H1 (cell line): ENCODE measurements around the gene TWIST1. TPM values are rescaled to one million over a fixed set of nuclear protein-coding genes. Genes with fewer than 3 reads are reported as not detected.

Experiments used
- CTCF ChIA-PET: fragments of 300-600 bp; sonication (Branson Sonifier 250); formaldehyde crosslinking; loops from one replicate; lab custom pipeline; 2021; ENCODE audit not compliant: partially characterized antibody; lab: Charles Lee
- POLR2A ChIA-PET: fragments of 300-600 bp; sonication (Branson Sonifier 250); formaldehyde crosslinking; loops from one replicate; lab custom pipeline; 2021; ENCODE audit warnings: inconsistent platforms; ENCODE audit not compliant: partially characterized antibody; lab: Charles Lee
- DNase-seq, 2 experiments: peaks; one replicate each; pipeline versions ENCODE4 v3.0.0 to v3.0.0-alpha.2; 2010 to 2022; ENCODE audit warnings: low spot score in 2 of 2, low read depth in 1 of 2, mixed read lengths in 1 of 2
- FAIRE-seq: peaks from 2 replicates; lab custom pipeline; 2011; peaks lifted over from hg19 to GRCh38; lab: Jason Lieb, UNC
- H2AFZ ChIP-seq: 2 replicates; pipeline ENCODE4 v1.8.1; 2012; ENCODE audit warnings: low read length, inconsistent platforms
- H2AK5ac ChIP-seq: 2 replicates; pipeline ENCODE4 v1.6.1; 2013; ENCODE audit warnings: low read depth, low read length
- H2BK120ac ChIP-seq: replicated peaks from 2 replicates; pipeline ENCODE3; 2013; ENCODE audit warnings: low read depth, low read length, inconsistent platforms
- H2BK12ac ChIP-seq: 2 replicates; pipeline ENCODE4 v1.6.1; 2013; ENCODE audit warnings: low read depth, low read length
- H2BK15ac ChIP-seq: 2 replicates; pipeline ENCODE4 v1.6.1; 2013; ENCODE audit warnings: low read length
- H2BK20ac ChIP-seq: 2 replicates; pipeline ENCODE4 v1.6.1; 2013; ENCODE audit warnings: low read length
- H2BK5ac ChIP-seq: 2 replicates; pipeline ENCODE4 v1.6.1; 2013; ENCODE audit warnings: low read depth, low read length
- H3K14ac ChIP-seq: 2 replicates; pipeline ENCODE4 v1.6.1; 2013; ENCODE audit warnings: inconsistent platforms; ENCODE audit not compliant: insufficient read length
- H3K18ac ChIP-seq: 2 replicates; pipeline ENCODE4 v1.6.1; 2013; ENCODE audit warnings: low read length; ENCODE audit errors: extremely low read depth
- H3K23ac ChIP-seq: 2 replicates; pipeline ENCODE4 v1.6.1; 2013; ENCODE audit warnings: inconsistent platforms; ENCODE audit not compliant: insufficient read length
- H3K23me2 ChIP-seq: 2 replicates; pipeline ENCODE4 v1.6.1; 2013; ENCODE audit warnings: low read depth, low read length
- H3K27ac ChIP-seq: 2 replicates; pipeline ENCODE4 v1.6.1; 2011; ENCODE audit warnings: low read depth, low read length, inconsistent platforms
- H3K27me3 ChIP-seq, 4 experiments: replicated peaks in 1 of 4; 1 replicate in 1 of 4; 2 replicates in 3 of 4; pipeline versions ENCODE4 v1.6.1 to v1.8.1; 2011 to 2013; ENCODE audit warnings: low read length in 3 of 4, mild to moderate bottlenecking in 3 of 4, inconsistent platforms in 2 of 4, mixed read lengths in 2 of 4, moderate library complexity in 1 of 4; ENCODE audit not compliant: control insufficient read depth in 3 of 4, insufficient read depth in 3 of 4; ENCODE audit errors: extremely low read depth in 1 of 4
- H3K36me3 ChIP-seq, 4 experiments: 2 replicates each; pipeline versions ENCODE4 v1.6.1 to v1.8.1; 2011 to 2013; ENCODE audit warnings: mild to moderate bottlenecking in 4 of 4, low read length in 3 of 4, moderate library complexity in 2 of 4, control low read depth in 1 of 4, inconsistent platforms in 1 of 4; ENCODE audit not compliant: insufficient read depth in 4 of 4, control insufficient read depth in 2 of 4
- H3K4ac ChIP-seq: replicated peaks from 2 replicates; pipeline ENCODE3; 2013; ENCODE audit warnings: low read length, low read depth, mixed read lengths, inconsistent platforms; ENCODE audit not compliant: insufficient read length
- H3K4me1 ChIP-seq, 4 experiments: replicated peaks in 1 of 4; 1 replicate in 1 of 4; 2 replicates in 3 of 4; pipeline versions ENCODE4 v1.6.1 to v1.8.1; 2011 to 2013; ENCODE audit warnings: low read length in 3 of 4, inconsistent platforms in 2 of 4, mixed read lengths in 1 of 4; ENCODE audit not compliant: insufficient read depth in 4 of 4, control insufficient read depth in 3 of 4
- H3K4me2 ChIP-seq, 2 experiments: 2 replicates each; pipeline versions ENCODE4 v1.6.1 to v1.8.1; 2011 to 2013; ENCODE audit warnings: low read depth in 2 of 2, low read length in 2 of 2, control low read depth in 1 of 2, inconsistent platforms in 1 of 2, mild to moderate bottlenecking in 1 of 2; ENCODE audit not compliant: insufficient read depth in 1 of 2
- H3K4me3 ChIP-seq, 4 experiments: fragments of 200-600, 300-600 bp in 1 of 4; sonication (generic), shearing (Covaris generic), sonication (Bioruptor Twin) in 1 of 4; 2 replicates each; pipeline versions ENCODE4 v1.5.1 to v1.8.1; 2011 to 2016; ENCODE audit warnings: low read length in 4 of 4, low read depth in 3 of 4, control low read depth in 2 of 4, inconsistent platforms in 2 of 4, mild to moderate bottlenecking in 2 of 4, mixed read lengths in 1 of 4, moderate library complexity in 1 of 4; ENCODE audit not compliant: insufficient read depth in 2 of 4; ENCODE audit errors: extremely low read depth in 1 of 4
- H3K56ac ChIP-seq: replicated peaks from 2 replicates; pipeline ENCODE3; 2013; ENCODE audit warnings: low read depth, mild to moderate bottlenecking, mixed read lengths, low read length, inconsistent platforms; ENCODE audit not compliant: insufficient read length
- H3K79me1 ChIP-seq: 2 replicates; pipeline ENCODE4 v1.6.1; 2013; ENCODE audit warnings: low read depth, low read length, control low read depth
- H3K79me2 ChIP-seq, 2 experiments: 2 replicates each; pipeline versions ENCODE4 v1.6.1 to v1.8.1; 2012 to 2013; ENCODE audit warnings: low read length in 2 of 2, mild to moderate bottlenecking in 2 of 2, inconsistent platforms in 1 of 2; ENCODE audit not compliant: insufficient read depth in 2 of 2, control insufficient read depth in 1 of 2
- H3K9ac ChIP-seq, 4 experiments: replicated peaks in 1 of 4; 1 replicate in 1 of 4; 2 replicates in 3 of 4; pipeline versions ENCODE4 v1.6.1 to v1.8.1; 2011 to 2013; ENCODE audit warnings: low read depth in 3 of 4, low read length in 3 of 4, control low read depth in 2 of 4, mild to moderate bottlenecking in 2 of 4, moderate library complexity in 2 of 4, inconsistent platforms in 1 of 4; ENCODE audit errors: extremely low read depth in 1 of 4
- H3K9me3 ChIP-seq, 2 experiments: 2 replicates each; pipeline versions ENCODE4 v1.6.1 to v1.8.1; 2012 to 2013; ENCODE audit warnings: mild to moderate bottlenecking in 2 of 2, moderate library complexity in 2 of 2, control low read depth in 1 of 2, inconsistent platforms in 1 of 2, low read depth in 1 of 2, low read length in 1 of 2, mixed read lengths in 1 of 2; ENCODE audit not compliant: insufficient read depth in 2 of 2
- H4K20me1 ChIP-seq, 2 experiments: replicated peaks in 1 of 2; 2 replicates each; pipeline versions ENCODE3 to v1.8.1; 2011 to 2013; ENCODE audit warnings: inconsistent platforms in 2 of 2, low read length in 2 of 2, mild to moderate bottlenecking in 1 of 2; ENCODE audit not compliant: insufficient read depth in 2 of 2, control insufficient read depth in 1 of 2
- H4K5ac ChIP-seq: 2 replicates; pipeline ENCODE4 v1.6.1; 2013; ENCODE audit warnings: low read length, low read depth, mixed read lengths, inconsistent platforms; ENCODE audit not compliant: insufficient read length
- H4K8ac ChIP-seq: 2 replicates; pipeline ENCODE4 v1.8.0; 2013; ENCODE audit warnings: mild to moderate bottlenecking, moderate library complexity, low read length, inconsistent platforms; ENCODE audit not compliant: insufficient read depth; ENCODE audit errors: extremely low read depth
- H4K91ac ChIP-seq: replicated peaks from 2 replicates; pipeline ENCODE3; 2013; ENCODE audit warnings: low read length, mixed read lengths, inconsistent platforms; ENCODE audit not compliant: insufficient read length
- ASH2L ChIP-seq: fragments of 200-600, 300-600 bp; sonication (generic); IDR thresholded peaks from one replicate; pipeline ENCODE4 v1.7.1; 2017; ENCODE audit warnings: low read length
- BRCA1 ChIP-seq: IDR thresholded peaks from 2 replicates; pipeline ENCODE4 v1.6.1; 2012; ENCODE audit warnings: low read depth, low read length, improper control_type of control experiment
- CBX5 ChIP-seq: fragments of 300-800, 300-1000 bp; sonication (generic); IDR thresholded peaks from 2 replicates; pipeline ENCODE4 v1.7.1; 2016; ENCODE audit warnings: antibody characterized with exemption, low read length, low read depth
- CREB1 ChIP-seq: IDR thresholded peaks from 2 replicates; pipeline ENCODE4 v1.6.1; 2012; ENCODE audit warnings: inconsistent platforms
- CTCF ChIP-seq, 3 experiments: IDR thresholded peaks; 1 replicate in 2 of 3; 2 replicates in 1 of 3; pipeline versions ENCODE4 v1.5.1 to v1.6.1; 2011; ENCODE audit warnings: low read length in 3 of 3, mild to moderate bottlenecking in 3 of 3, inconsistent platforms in 2 of 3, low read depth in 1 of 3, moderate library complexity in 1 of 3; ENCODE audit not compliant: insufficient read depth in 1 of 3; ENCODE audit errors: control extremely low read depth in 1 of 3
- NRF1 ChIP-seq: IDR thresholded peaks from 2 replicates; pipeline ENCODE4 v1.6.1; 2011; ENCODE audit warnings: mild to moderate bottlenecking, low read depth, low read length, improper control_type of control experiment
- RAD21 ChIP-seq, 2 experiments: IDR thresholded peaks in 1 of 2; conservative IDR thresholded peaks in 1 of 2; 2 replicates each; pipeline ENCODE4 v1.6.1; 2011; ENCODE audit warnings: low read depth in 2 of 2, low read length in 2 of 2, improper control_type of control experiment in 1 of 2, inconsistent platforms in 1 of 2, mild to moderate bottlenecking in 1 of 2, moderate library complexity in 1 of 2
- RNF2 ChIP-seq: fragments of 200-900, 300-1000 bp; sonication (generic); IDR thresholded peaks from 2 replicates; pipeline ENCODE4 v1.7.1; 2016; ENCODE audit warnings: borderline replicate concordance, low read depth, mild to moderate bottlenecking, antibody characterized with exemption, low read length; ENCODE audit not compliant: poor library complexity, severe bottlenecking; ENCODE audit errors: missing control alignments
- ZNF274 ChIP-seq: IDR thresholded peaks from 2 replicates; pipeline ENCODE4 v1.7.0; 2012; ENCODE audit warnings: low read length, borderline replicate concordance; ENCODE audit errors: extremely low read depth
- WGBS, 2 experiments: shearing (Covaris generic) in 1 of 2; methylation state at CpG; one replicate each; pipeline versions ENCODE4 v1.1.6 to v1.1.7; 2013 to 2015; ENCODE audit warnings: low lambda C conversion rate in 2 of 2, mixed read lengths in 2 of 2, inconsistent platforms in 1 of 2, low coverage in 1 of 2, missing lambda C conversion rate in 1 of 2; ENCODE audit not compliant: insufficient replicate concordance in 2 of 2, insufficient coverage in 1 of 2, insufficient read length in 1 of 2; ENCODE audit errors: extremely low coverage in 1 of 2, missing lambda C conversion rate in 1 of 2; 5-methylcytosine and 5-hydroxymethylcytosine counted together
- polyA plus RNA-seq, 7 experiments: library from polyadenylated mRNA; depleted of rRNA in 3 of 7; stranded (reverse) in 5 of 7; unstranded in 2 of 7; fragments of >200 nt in 5 of 7; fragments of 200-250 nt in 2 of 7; gene quantifications; 1 replicate in 5 of 7; 2 replicates in 1 of 7; 4 replicates in 1 of 7; pipeline versions ENCODE4 v1.2.1 to v1.2.3, GENCODE V29; 2011 to 2013; ENCODE audit warnings: missing spikeins in 2 of 7, mixed read lengths in 2 of 7
- total RNA-seq: library from RNA; stranded (reverse); fragmentation: NEBNext Ultra II Directional; extraction: Animal tissue kit (Norgen Biotek cat#: 25700); gene quantifications from 2 replicates; pipeline ENCODE4 v1.2.1, GENCODE V29; 2021
- TF ChIP-seq, protein P1 (sequence below): IDR thresholded peaks from 2 replicates; pipeline ENCODE4 v1.6.1; 2012; ENCODE audit warnings: inconsistent platforms

The TWIST1 gene
- total and polyA plus RNA-seq, 2 of the 8 experiments (the other 6 are each of a cell fraction or from before 2014, with no cell fraction given): 0.29 to 0.52 TPM

- POLR2A ChIA-PET: no interaction called here
- H4K20me1 ChIP-seq: no peaks in the 10 kb centered on the region
- FAIRE-seq: peak; percentile 32
These were observed 47.6 kb downstream of the TWIST1 start for GRCh38 chr7:19069842-19070241.

More at GRCh38 chr7:19069842-19070241, 47.6 kb downstream of the TWIST1 start:
- H2BK120ac ChIP-seq: no peak overlapping the region
- H2AFZ ChIP-seq: no peak overlapping the region
- no peak overlapping the region for H2BK15ac ChIP-seq
- H4K91ac ChIP-seq: no peak overlapping the region
- H3K27ac ChIP-seq: no peak overlapping the region
- H3K23ac ChIP-seq: no peak overlapping the region
- H3K9ac ChIP-seq: no peak overlapping the region
- H2AK5ac ChIP-seq: no peak overlapping the region
- no peak overlapping the region for H4K8ac ChIP-seq
- H4K5ac ChIP-seq: no peak overlapping the region
- no peak overlapping the region for H3K18ac ChIP-seq
- no peak overlapping the region for H2BK20ac ChIP-seq
- TF ChIP-seq ASH2L (no peak), CTCF (IDR thresholded peaks at IDR 0.05; ENCODE audit: control extremely low read depth in 1 of 3, insufficient read depth in 1 of 3, low read depth in 1 of 3, low read length in 3 of 3) (peak in 2 of 3 experiments; percentile 34 to 39; a peak in 2 of 4 replicates), RAD21 (IDR thresholded peaks at IDR 0.05 in 1 of 2, conservative IDR thresholded peaks at IDR 0.05 in 1 of 2; ENCODE audit: low read depth in 2 of 2, low read length in 2 of 2) (peak; percentile 59 to 64), CBX5 (no peak), CREB1 (no peak), RNF2 (no peak), NRF1 (no peak), BRCA1 (no peak), ZNF274 (no peak)
- TF ChIP-seq, protein P1, sequence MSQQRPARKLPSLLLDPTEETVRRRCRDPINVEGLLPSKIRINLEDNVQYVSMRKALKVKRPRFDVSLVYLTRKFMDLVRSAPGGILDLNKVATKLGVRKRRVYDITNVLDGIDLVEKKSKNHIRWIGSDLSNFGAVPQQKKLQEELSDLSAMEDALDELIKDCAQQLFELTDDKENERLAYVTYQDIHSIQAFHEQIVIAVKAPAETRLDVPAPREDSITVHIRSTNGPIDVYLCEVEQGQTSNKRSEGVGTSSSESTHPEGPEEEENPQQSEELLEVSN: no peak
- no peaks in the 10 kb centered on the region for H3K27me3 ChIP-seq
- CTCF ChIA-PET: interaction anchor here (0.8 to 3.3 kb wide), 20 partner anchors 9 to 480 kb away, joined by 3 to 23 read pairs (median 4); no protein-coding TSS in a partner anchor
- no peak overlapping the region for H3K14ac ChIP-seq
- H3K4me1 ChIP-seq: no peaks in the 10 kb centered on the region
- no peaks in the 10 kb centered on the region for H3K79me1 ChIP-seq
- no peak overlapping the region for H2BK5ac ChIP-seq
- H3K36me3 ChIP-seq: no peaks in the 10 kb centered on the region
- no peaks in the 10 kb centered on the region for H3K9me3 ChIP-seq
- no peak for DNase-seq
- no peak overlapping the region for H3K4me3 ChIP-seq
- H3K56ac ChIP-seq: no peak overlapping the region
- WGBS, 2 experiments: 78% methylated on average over 1 of the region's 1 CpG; no CpG with 5 or more reads in 1 of the 2 experiments
- H2BK12ac ChIP-seq: no peak overlapping the region
- no peak overlapping the region for H3K4ac ChIP-seq
- no peaks in the 10 kb centered on the region for H3K23me2 ChIP-seq
- no peaks in the 10 kb centered on the region for H3K79me2 ChIP-seq
- no peak overlapping the region for H3K4me2 ChIP-seq
